GM03348 (cell line): ENCODE data around the gene SOCS3.
"Not testable (repeated sequence)": the region's sequence is repeated elsewhere in the genome, so short reads cannot be mapped to it uniquely, and the experiment has no call there.

Experiments used
- DNase-seq: peaks from one replicate; pipeline ENCODE4 v3.0.0; 2012; ENCODE audit warnings: low spot score

The SOCS3 gene

GRCh38 chr17:78329263-78330059 is 30.4 kb downstream of the SOCS3 start:
- DNase-seq, result peak; percentile 82

GRCh38 chr17:78327880-78328279 is 32.0 kb downstream of the SOCS3 start:
- no peak for DNase-seq

- DNase-seq, result peak; percentile 40
Measured at GRCh38 chr17:78325076-78325687, 34.7 kb downstream of the SOCS3 start.

- peak; percentile 79 for DNase-seq
Measured at GRCh38 chr17:78324391-78325075, 35.3 kb downstream of the SOCS3 start.

DNA sequence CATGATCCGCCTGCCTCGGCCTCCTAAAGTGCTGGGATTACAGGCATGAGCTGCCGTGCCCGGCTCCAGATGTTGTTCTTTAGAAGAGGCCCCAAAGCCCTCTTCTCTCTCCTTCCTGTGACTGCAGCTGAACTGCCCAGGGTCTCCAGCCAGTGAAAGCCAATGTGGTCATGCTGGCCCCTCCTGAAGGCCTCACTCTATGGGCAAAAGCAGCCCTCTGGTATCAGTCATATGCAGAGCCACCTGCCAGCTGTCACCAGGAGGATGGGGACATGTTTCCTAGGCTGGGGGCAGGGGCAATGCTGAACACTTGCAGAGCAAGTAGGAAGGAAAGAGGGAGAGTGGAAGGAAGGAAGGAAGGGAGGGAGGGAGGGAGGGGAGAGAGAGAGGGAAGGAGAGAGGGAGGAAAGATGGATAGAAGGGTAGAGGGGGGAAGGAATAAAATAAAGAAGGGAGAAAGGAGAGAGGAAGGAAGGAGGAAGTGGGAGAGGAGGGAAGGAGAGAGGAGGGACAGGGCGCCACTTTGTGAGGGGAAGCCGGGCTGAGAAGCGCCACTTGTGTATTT is 36.0 kb downstream of the SOCS3 start:
- no peak for DNase-seq

GRCh38 chr17:78322858-78323455 is 36.9 kb downstream of the SOCS3 start:
- no peak for DNase-seq

DNA sequence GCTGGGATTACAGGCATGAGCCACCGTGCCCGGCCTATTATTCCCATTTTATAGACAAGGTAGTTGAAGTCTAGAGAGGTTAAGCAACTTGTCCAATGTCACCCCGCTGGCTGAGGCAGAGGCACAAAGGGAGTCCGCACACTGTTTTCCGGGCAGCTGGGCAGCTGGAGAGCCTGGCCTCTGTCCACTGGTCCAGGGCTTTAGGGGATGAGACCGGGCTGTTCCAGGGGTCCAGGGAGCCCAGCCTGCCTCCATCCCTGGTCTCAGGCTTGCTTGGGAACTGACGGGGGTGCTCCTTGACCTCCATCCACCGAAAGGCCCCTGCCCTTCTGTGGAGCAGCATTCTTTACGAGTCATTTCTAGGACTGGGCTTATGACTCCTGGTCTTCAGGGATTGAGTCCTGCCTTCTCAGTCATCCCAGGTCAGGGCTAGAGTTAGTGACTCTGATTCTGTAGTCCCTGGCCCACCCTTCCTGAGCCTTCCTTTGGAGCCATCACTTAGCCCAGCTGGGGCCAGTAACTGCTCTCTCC is 37.5 kb downstream of the SOCS3 start:
- no peak for DNase-seq

GRCh38 chr17:78318843-78319242 is 41.0 kb downstream of the SOCS3 start:
- no peak for DNase-seq

- no peak for DNase-seq
Measured at GRCh38 chr17:78318407-78318806, 41.5 kb downstream of the SOCS3 start.

DNA sequence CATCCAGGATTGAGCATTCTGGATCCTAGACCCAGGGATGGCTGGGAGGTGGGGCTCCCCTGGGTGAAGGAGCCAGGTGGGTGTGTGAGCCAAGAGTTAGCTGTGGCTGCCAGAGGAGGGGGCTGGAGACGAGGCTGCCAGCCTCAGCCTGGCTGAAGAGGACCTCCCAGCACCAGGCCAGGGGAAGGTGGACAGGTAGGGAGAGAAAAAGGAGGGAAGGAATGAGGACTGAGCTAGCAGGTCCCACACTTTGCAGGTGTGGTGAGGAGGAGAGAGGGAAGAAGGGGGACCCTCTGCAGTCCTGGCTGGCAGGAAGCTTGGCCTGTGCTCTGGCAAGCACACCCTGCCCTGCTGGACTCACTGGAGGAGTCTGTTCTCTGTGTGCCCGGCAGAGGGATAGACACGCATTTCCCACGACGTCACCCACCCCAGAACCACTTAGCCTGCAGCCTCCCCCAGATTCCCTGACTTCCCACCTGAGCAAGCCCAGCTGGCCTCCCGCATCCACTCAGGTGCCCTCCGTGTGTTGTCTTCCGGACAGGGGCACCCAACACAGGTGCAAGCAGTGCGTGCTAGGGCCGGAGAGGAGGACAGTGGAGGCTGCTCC is 42.0 kb downstream of the SOCS3 start:
- DNase-seq, result no peak

- DNase-seq, result no peak
Measured at GRCh38 chr17:78316867-78317789, 42.7 kb downstream of the SOCS3 start.

DNA sequence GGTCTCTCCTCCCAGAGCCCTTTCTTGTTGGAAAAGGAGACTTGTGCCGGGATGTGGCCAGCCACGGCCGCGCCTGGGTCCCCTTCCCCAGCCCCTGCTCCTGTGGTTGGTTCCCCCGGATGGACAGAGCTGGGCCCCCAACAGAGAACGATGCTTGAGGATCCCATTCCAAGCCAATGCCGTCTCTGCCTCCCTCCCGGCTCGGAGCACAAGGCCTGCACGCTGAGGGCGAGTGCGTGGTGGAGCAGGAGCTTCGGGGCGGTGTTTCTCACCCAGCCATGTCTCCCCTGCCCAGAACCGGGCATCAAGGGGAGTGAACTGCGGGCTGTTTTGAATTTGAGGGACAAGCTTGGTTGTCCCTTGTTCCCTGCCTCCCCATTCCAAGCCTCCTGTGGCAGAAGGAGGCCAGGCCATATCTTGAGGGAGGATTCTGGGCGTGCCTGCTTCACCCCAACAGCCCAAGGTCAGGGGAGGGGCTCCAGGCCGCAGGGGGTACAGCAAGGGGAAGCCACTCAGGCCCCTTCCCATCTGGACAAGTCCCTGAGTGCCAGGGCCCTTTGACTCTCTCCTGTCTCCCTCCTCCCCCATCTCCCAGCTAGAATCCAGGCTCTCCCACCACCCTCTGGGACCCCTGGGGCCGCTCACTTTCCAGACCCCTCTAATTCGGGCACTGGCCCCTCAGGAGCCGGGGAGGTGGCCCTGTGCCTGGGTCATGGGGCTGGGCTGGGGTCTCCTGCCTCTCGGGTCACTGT is 43.6 kb downstream of the SOCS3 start:
- no peak for DNase-seq

DNA sequence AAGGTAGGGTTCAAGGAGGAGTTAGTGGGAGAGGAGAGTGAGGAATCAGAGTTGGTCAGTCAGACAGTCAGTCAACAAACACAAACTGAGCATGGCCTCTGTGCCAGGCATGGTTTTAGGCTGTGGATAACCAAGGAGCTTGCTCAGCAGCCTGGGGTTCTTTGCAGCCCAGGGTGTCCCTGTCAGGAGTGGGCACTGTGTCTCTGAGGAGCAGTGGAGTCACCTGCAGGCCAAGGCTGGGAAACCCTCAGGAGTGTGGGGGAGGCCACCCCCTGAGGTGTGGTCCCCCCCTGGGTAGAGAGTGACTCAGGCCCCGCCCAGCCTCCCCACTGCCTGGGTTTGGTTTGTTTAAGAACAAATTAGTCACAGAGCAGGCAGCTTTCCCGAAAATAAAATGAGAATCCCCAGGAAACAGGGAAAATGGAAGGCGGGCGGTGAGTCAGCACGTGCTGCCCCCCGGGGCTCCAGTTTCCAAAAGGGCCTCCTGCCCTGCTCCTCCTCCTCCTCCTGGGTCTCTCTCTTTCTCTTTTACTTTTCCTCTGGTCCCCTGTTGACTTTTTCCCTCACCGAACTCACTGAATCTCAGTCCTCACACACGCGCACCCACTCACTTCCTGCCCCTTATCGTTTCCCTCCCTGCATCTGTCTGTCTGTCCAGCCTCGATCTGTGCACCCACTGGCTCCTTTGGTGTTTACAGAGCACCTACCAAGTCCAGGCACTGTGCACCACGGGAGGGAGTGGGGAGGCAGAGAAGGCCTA is 44.3 kb downstream of the SOCS3 start:
- peak; percentile 91 for DNase-seq

DNA sequence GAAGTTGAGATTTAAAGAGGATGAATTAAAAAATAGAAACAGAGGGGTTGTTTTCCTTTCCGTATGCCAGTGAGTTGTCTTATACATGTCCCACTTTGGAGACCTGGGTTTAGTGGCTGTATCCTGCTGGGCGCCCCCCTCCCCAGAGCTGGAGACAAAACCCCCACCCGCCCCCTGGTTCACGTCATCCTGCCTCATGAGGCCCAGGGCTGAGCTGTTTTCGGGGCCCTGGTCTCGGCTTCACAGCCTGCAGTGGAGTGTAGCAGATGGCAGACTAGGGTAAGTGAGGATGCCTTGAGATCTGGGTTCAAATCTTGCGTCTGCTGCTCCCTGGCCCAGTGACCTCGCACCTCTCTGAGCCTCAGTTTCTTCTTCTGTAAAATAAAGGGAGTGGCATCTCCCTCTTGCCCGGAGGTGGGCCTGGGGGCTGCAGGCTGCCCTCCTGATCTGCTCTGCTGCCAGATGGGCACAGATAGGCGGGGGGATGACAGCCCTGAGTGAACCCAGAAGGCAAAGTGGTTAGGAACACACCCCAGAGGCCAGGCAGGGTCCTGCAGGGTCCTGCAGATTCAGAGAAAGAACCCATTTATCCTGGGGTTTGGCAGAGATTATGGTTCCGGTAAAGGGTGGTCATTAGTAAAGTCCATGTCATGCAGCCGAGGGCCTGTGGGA is 45.1 kb downstream of the SOCS3 start:
- no peak for DNase-seq

- DNase-seq, result peak; percentile 91
Measured at GRCh38 chr17:78313735-78314648, 45.9 kb downstream of the SOCS3 start.

DNA sequence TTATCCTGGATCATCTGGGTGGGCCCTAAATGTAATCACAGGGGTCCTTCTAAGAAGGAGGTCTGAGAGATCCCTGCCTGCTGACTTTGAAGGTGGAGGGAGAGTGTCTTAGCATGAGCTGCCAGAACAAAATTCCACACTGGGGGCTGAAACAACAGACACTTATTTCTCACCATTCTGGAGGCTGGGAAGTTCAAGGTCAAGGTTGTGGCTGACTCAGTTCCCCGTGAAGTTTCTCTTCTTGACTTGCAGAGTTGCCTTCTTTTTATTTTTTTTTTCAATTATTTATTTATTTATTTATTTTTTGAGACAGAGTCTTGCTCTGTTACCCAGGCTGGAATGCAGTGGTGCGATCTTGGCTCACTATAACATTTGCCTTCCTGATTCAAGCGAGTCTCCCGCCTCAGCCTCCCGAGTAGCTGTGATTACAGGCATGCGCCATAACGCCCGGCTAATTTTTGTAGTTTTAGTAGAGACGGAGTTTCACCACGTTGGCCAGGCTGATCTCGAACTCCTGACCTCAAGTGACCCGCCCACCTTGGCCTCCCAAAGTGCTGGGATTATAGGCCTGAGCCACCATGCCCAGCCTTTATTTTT is 50.1 kb downstream of the SOCS3 start:
- DNase-seq, result not testable (repeated sequence)
